Lower lobe of right lung (tissue), 2 donors: ENCODE measurements around the gene NHLH1. TPM values are rescaled to one million over a fixed set of nuclear protein-coding genes. Genes with fewer than 3 reads are reported as not detected.
A peak's percentile ranks its signal among the peaks of the same experiment; 100 is the strongest.

ENCODE experiments used
- ATAC-seq, 2 donors: fragments of 200-7000 bp; cut with Tn5 transposase; one replicate each; pipeline ENCODE4 v1.9.1; 2020 to 2022; ENCODE audit warnings: mild to moderate bottlenecking in 2 of 2, moderate library complexity in 2 of 2
- DNase-seq: peaks from one replicate; pipeline ENCODE4 v3.0.0-alpha.2; 2020
- H3K27ac ChIP-seq: fragments of 200-600 bp; one replicate; pipeline ENCODE4 v1.8.0; 2022
- H3K27me3 ChIP-seq: fragments of 200-600 bp; one replicate; pipeline ENCODE4 v1.8.0; 2022; ENCODE audit warnings: low read depth
- H3K36me3 ChIP-seq: fragments of 200-600 bp; one replicate; pipeline ENCODE4 v1.8.0; 2022; ENCODE audit warnings: mild to moderate bottlenecking
- H3K4me1 ChIP-seq: fragments of 200-600 bp; one replicate; pipeline ENCODE4 v1.8.0; 2022
- H3K4me3 ChIP-seq: fragments of 200-600 bp; one replicate; pipeline ENCODE4 v1.8.0; 2022; ENCODE audit warnings: mild to moderate bottlenecking
- H3K9me3 ChIP-seq: fragments of 200-600 bp; one replicate; pipeline ENCODE4 v1.8.0; 2022
- intact Hi-C: fragments of 100-400 bp; cut with DNase I; formaldehyde crosslinking; loops from one replicate; pipeline ENCODE4 v1.11.0; 2022
- total RNA-seq: library from RNA; stranded (reverse); fragmentation: NEBNext Ultra II Directional; extraction: Animal tissue kit (Norgen Biotek cat#: 25700); gene quantifications from one replicate; pipeline ENCODE4 v1.2.1, GENCODE V29; 2021
- TF ChIP-seq, protein P1 (sequence below): fragments of 200-600 bp; IDR thresholded peaks from one replicate; pipeline ENCODE4 v1.8.0; 2022; ENCODE audit warnings: antibody characterized with exemption, mild to moderate bottlenecking
- donor health status: DM: no; HTN: yes; CAD: no; lungs with severe emphysema.

The NHLH1 gene
- total RNA-seq, 1 donor from 2014 or later = 0.15 TPM

GRCh38 chr1:160351629-160352028 is 15.2 kb upstream of the NHLH1 start:
- TF ChIP-seq, protein P1, sequence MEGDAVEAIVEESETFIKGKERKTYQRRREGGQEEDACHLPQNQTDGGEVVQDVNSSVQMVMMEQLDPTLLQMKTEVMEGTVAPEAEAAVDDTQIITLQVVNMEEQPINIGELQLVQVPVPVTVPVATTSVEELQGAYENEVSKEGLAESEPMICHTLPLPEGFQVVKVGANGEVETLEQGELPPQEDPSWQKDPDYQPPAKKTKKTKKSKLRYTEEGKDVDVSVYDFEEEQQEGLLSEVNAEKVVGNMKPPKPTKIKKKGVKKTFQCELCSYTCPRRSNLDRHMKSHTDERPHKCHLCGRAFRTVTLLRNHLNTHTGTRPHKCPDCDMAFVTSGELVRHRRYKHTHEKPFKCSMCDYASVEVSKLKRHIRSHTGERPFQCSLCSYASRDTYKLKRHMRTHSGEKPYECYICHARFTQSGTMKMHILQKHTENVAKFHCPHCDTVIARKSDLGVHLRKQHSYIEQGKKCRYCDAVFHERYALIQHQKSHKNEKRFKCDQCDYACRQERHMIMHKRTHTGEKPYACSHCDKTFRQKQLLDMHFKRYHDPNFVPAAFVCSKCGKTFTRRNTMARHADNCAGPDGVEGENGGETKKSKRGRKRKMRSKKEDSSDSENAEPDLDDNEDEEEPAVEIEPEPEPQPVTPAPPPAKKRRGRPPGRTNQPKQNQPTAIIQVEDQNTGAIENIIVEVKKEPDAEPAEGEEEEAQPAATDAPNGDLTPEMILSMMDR = no peak
- no peak overlapping the region for H3K4me3 ChIP-seq
- no peak for DNase-seq
- H3K27ac ChIP-seq = no peak overlapping the region
- H3K9me3 ChIP-seq = no peaks in the 10 kb centered on the region
- intact Hi-C loops = no loop called here
- H3K4me1 ChIP-seq = no peaks in the 10 kb centered on the region
- peaks cover 100% of the 10 kb centered on the region for H3K36me3 ChIP-seq
- no peaks in the 10 kb centered on the region for H3K27me3 ChIP-seq
- no peak for ATAC-seq

GRCh38 chr1:160352555-160352954 is 14.3 kb upstream of the NHLH1 start:
- H3K36me3 ChIP-seq = peaks cover 100% of the 10 kb centered on the region
- DNase-seq (no peak), ATAC-seq (no peak)
- no peak overlapping the region for H3K27ac ChIP-seq
- no peak overlapping the region for H3K4me3 ChIP-seq
- intact Hi-C loops = no loop called here
- no peaks in the 10 kb centered on the region for H3K27me3 ChIP-seq
- TF ChIP-seq, protein P1 = no peak
- no peaks in the 10 kb centered on the region for H3K4me1 ChIP-seq
- no peaks in the 10 kb centered on the region for H3K9me3 ChIP-seq

- peaks cover 100% of the 10 kb centered on the region for H3K36me3 ChIP-seq
- no peak overlapping the region for H3K4me3 ChIP-seq
- no peaks in the 10 kb centered on the region for H3K27me3 ChIP-seq
- ATAC-seq = no peak
- no peaks in the 10 kb centered on the region for H3K9me3 ChIP-seq
- TF ChIP-seq, protein P1 = no peak
- no peak for DNase-seq
- H3K27ac ChIP-seq = no peak overlapping the region
- no peaks in the 10 kb centered on the region for H3K4me1 ChIP-seq
- intact Hi-C loops = no loop called here
Observed at GRCh38 chr1:160353223-160353622, 13.6 kb upstream of the NHLH1 start.

DNA sequence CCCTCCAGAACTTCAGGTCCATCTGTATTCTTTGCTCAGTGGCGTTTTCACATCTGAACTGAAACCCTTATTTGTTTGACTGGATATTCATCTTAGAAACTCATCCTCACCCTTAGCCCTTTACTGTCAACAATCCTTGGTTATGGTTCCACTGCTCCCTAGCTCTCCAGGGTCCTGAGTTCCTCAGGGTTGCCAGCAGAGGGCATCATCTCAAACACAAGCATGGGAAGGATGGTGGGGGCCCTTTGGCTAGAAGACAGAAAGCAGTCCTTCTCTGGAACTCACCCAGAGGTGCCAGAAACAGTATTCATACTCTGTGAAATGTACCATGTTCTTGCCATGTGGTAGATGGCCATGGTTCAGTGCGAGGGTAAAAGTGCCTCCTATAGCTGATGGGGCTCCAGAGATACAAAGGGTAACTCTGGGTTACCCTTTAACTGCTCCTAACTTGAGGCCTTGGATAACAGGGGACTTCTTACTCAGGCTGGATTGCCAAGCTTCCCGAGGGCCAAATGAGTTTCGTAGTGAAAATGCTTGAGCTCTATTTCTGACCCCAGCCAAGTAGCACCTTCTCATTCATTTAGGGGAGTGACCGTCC is 12.4 kb upstream of the NHLH1 start:
- ATAC-seq (no peak), DNase-seq (no peak)
- intact Hi-C loops = no loop called here
- no peak overlapping the region for H3K27ac ChIP-seq
- TF ChIP-seq, protein P1 = peak; percentile 30
- peaks cover 99% of the 10 kb centered on the region for H3K36me3 ChIP-seq
- no peaks in the 10 kb centered on the region for H3K9me3 ChIP-seq
- no peaks in the 10 kb centered on the region for H3K4me1 ChIP-seq
- H3K27me3 ChIP-seq = no peaks in the 10 kb centered on the region
- H3K4me3 ChIP-seq = no peak overlapping the region

- Histone ChIP-seq H3K27me3 (no peaks in the 10 kb centered on the region), H3K4me3 (no peak overlapping the region), H3K4me1 (no peaks in the 10 kb centered on the region), H3K9me3 (no peaks in the 10 kb centered on the region), H3K36me3 (peaks cover 89% of the 10 kb centered on the region), H3K27ac (no peak overlapping the region)
- intact Hi-C loops = no loop called here
- TF ChIP-seq, protein P1 = no peak
- DNase-seq (no peak), ATAC-seq (no peak)
Observed at GRCh38 chr1:160357286-160358002, 9.4 kb upstream of the NHLH1 start.
